ENCODE data around the gene KLHL26.

KLHL26 gene

DNA sequence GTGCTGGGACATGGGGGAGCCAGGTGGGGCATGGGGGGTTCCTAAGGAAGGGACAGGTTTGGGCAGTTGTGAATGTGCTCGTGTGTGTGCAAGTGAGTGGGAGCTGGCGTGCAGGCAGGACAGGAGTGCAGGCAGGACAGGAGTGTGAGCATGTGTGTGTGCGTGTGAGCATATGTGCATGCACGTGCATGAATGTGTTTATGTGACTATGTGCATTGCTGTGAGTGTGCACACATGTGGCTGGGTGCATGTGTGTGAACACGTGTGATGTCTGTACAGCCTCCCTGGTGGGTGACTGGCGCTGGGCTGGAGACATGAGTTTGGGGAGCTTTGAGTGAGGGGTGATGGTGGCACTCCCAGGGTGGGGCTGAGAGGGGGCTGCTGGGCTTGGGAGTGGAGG lies 80.0 kb downstream of the KLHL26 start:
- ATAC-seq (no peak), DNase-seq (ENCODE audit: low spot score in 2 of 2) (no peak)
- Mint-ChIP-seq H3K27ac (peak overlapping the region; percentile 13), H3K36me3 (peaks cover 6% of the 10 kb centered on the region), H3K4me3 (no peak overlapping the region), H3K4me1 (peaks cover 32% of the 10 kb centered on the region), H3K9me3 (no peaks in the 10 kb centered on the region)

DNA sequence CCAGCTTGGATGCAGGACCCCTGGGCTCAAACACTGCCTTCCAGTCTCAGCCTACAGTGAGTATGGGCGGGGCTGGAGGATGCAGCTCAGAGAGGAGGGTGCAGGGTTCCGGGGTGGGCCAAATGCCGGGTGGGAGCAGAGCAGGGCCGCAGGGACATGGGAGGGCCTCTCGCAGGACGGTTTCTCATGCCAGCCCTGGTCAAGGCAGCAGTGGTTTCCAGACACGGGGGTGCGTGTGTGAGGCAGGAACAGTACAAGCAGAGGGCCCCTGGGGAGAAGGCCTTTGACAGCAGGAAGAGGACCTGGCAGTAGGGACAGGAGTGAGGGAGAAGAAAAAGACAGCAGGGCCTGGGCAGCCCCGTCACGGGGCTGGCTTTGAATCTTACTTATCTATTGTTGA lies 80.8 kb downstream of the KLHL26 start:
- ATAC-seq: no peak

DNA sequence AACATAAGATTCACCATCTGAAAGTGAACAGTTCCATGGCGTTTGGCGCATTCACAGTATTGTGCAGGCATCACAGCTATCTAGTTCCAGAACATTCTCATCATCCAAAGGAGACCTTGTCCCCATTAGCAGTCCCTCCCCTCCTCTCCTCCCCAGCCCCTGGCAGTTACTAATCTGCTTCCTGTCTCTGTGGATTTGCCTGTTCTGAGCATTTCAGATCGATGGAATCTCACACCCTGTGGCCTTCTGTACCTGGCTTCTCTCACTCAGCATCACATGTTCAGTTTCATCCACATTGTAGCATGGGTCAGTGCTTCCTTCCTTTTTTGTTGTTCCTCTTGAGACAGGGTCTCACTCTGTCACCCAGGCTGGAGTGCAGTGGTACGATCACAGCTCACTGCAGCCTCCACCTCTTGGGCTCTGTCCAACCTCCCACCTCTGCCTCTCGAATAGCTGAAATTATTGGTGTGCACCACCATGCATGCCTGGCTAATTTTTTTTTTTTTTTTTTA lies 81.2 kb downstream of the KLHL26 start:
- Mint-ChIP-seq H3K4me3 (no peak overlapping the region), H3K36me3 (peaks cover 6% of the 10 kb centered on the region), H3K4me1 (peaks cover 29% of the 10 kb centered on the region), H3K27ac (peak overlapping the region; percentile 49), H3K9me3 (no peaks in the 10 kb centered on the region)
- no peak for ATAC-seq
- DNase-seq (ENCODE audit: low spot score in 2 of 2): no peak

More for the DNA sequence above, 80.8 kb downstream of the KLHL26 start:
- Mint-ChIP-seq H3K9me3 (no peaks in the 10 kb centered on the region), H3K27ac (peak overlapping the region; percentile 13), H3K36me3 (peaks cover 6% of the 10 kb centered on the region), H3K4me3 (no peak overlapping the region), H3K4me1 (peaks cover 32% of the 10 kb centered on the region)
- DNase-seq (ENCODE audit: low spot score in 2 of 2): no peak

GRCh38 chr19:18718846-18719458 lies 82.1 kb downstream of the KLHL26 start:
- Mint-ChIP-seq H3K4me1 (peaks cover 28% of the 10 kb centered on the region), H3K9me3 (no peaks in the 10 kb centered on the region), H3K4me3 (no peak overlapping the region), H3K27ac (peak overlapping the region; percentile 49), H3K36me3 (peaks cover 6% of the 10 kb centered on the region)
- DNase-seq (ENCODE audit: low spot score in 2 of 2): no peak
- ATAC-seq: no peak

DNA sequence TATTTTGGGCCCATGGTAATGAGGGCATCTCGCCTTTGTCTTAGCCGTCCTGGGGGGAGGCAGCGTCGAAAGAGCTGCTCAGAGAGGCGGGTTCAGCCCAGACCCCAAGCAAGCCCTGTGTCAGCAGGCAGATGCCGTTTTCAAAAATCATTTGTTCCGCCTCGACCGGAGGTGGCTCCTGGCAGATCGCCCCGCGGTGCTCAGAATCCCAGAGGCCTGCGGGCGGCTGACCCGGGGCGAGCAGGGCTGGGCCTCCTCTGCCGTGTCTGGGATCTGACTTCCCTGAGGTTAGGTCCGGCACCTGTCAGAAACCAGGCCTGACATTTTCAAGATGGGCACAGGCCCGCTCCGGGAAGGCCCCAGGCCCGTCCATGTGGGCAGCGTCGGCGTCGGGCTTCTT lies 82.7 kb downstream of the KLHL26 start:
- ATAC-seq: no peak
- no peaks in the 10 kb centered on the region for H3K9me3 Mint-ChIP-seq
- peaks cover 6% of the 10 kb centered on the region for H3K36me3 Mint-ChIP-seq
- no peak overlapping the region for H3K27ac Mint-ChIP-seq
- H3K4me3 Mint-ChIP-seq: no peak overlapping the region
- DNase-seq (ENCODE audit: low spot score in 2 of 2): no peak
- H3K4me1 Mint-ChIP-seq: peaks cover 31% of the 10 kb centered on the region

All from stimulated activated effector memory CD8-positive, alpha-beta T cell treated with anti-CD3 and anti-CD28 coated beads, Interleukin-12 subunit alpha, Interleukin-12 subunit beta, amount 100 ng/mL, for 72 hours (primary cell).